Osteoblast (primary cell): ENCODE data around the gene TIMP2. TPM values are rescaled to one million over a fixed set of nuclear protein-coding genes. Genes with fewer than 3 reads are reported as not detected.

Experiments used
- DNase-seq: peaks from one replicate; pipeline ENCODE4 v3.0.0; 2011; ENCODE audit warnings: low spot score, mixed read lengths; ENCODE audit not compliant: insufficient read length; ENCODE audit errors: missing footprints
- H2AFZ ChIP-seq: 2 replicates; pipeline ENCODE4 v1.6.0; 2011; ENCODE audit warnings: mild to moderate bottlenecking, low read length
- H3K27ac ChIP-seq: 2 replicates; pipeline ENCODE4 v1.5.1; 2011; ENCODE audit warnings: mild to moderate bottlenecking, low read depth, low read length, moderate library complexity
- H3K27me3 ChIP-seq: 2 replicates; pipeline ENCODE4 v1.6.0; 2012; ENCODE audit warnings: mild to moderate bottlenecking, control low read depth, inconsistent platforms, low read length, moderate library complexity; ENCODE audit not compliant: insufficient read depth
- H3K36me3 ChIP-seq: 2 replicates; pipeline ENCODE4 v1.5.1; 2011; ENCODE audit warnings: mild to moderate bottlenecking, low read length, control low read depth, moderate library complexity; ENCODE audit not compliant: insufficient read depth
- H3K4me1 ChIP-seq: 2 replicates; pipeline ENCODE4 v1.5.1; 2011; ENCODE audit warnings: mild to moderate bottlenecking, low read length, control low read depth, moderate library complexity; ENCODE audit not compliant: insufficient read depth
- H3K4me2 ChIP-seq: 2 replicates; pipeline ENCODE4 v1.6.0; 2011; ENCODE audit warnings: mild to moderate bottlenecking, low read length; ENCODE audit not compliant: insufficient read depth
- H3K4me3 ChIP-seq: fragments of 200-600 bp; sonication (generic); 3 replicates; pipeline ENCODE4 v1.5.1; 2012; ENCODE audit warnings: mild to moderate bottlenecking, low read length, inconsistent platforms; ENCODE audit not compliant: insufficient read depth
- H3K79me2 ChIP-seq: 2 replicates; pipeline ENCODE4 v1.6.0; 2012; ENCODE audit warnings: mild to moderate bottlenecking, low read length, control low read depth, inconsistent platforms; ENCODE audit not compliant: insufficient read depth
- H3K9me3 ChIP-seq: 2 replicates; pipeline ENCODE4 v1.5.1; 2011; ENCODE audit warnings: low read depth, low read length, control low read depth
- H4K20me1 ChIP-seq: 2 replicates; pipeline ENCODE4 v1.6.0; 2012; ENCODE audit warnings: mild to moderate bottlenecking, low read length, control low read depth; ENCODE audit not compliant: insufficient read depth
- total RNA-seq: library from RNA; depleted of rRNA; stranded (reverse); fragments of >200 nt; gene quantifications from 2 replicates; pipeline ENCODE4 v1.2.3, GENCODE V29; 2012
- TF ChIP-seq, protein P1 (sequence below): IDR thresholded peaks from 2 replicates; pipeline ENCODE4 v1.5.1; 2011; ENCODE audit warnings: mild to moderate bottlenecking, low read depth, low read length, moderate library complexity; ENCODE audit errors: extremely low read depth

TIMP2 gene
- total RNA-seq, 1 donor = 164 TPM

GRCh38 chr17:78818152-78818846 lies 106.9 kb downstream of the TIMP2 start:
- TF ChIP-seq, protein P1, sequence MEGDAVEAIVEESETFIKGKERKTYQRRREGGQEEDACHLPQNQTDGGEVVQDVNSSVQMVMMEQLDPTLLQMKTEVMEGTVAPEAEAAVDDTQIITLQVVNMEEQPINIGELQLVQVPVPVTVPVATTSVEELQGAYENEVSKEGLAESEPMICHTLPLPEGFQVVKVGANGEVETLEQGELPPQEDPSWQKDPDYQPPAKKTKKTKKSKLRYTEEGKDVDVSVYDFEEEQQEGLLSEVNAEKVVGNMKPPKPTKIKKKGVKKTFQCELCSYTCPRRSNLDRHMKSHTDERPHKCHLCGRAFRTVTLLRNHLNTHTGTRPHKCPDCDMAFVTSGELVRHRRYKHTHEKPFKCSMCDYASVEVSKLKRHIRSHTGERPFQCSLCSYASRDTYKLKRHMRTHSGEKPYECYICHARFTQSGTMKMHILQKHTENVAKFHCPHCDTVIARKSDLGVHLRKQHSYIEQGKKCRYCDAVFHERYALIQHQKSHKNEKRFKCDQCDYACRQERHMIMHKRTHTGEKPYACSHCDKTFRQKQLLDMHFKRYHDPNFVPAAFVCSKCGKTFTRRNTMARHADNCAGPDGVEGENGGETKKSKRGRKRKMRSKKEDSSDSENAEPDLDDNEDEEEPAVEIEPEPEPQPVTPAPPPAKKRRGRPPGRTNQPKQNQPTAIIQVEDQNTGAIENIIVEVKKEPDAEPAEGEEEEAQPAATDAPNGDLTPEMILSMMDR = no peak
- H4K20me1 ChIP-seq = peaks cover 9% of the 10 kb centered on the region
- H3K9me3 ChIP-seq = no peaks in the 10 kb centered on the region
- no peak overlapping the region for H3K27ac ChIP-seq
- peaks cover 30% of the 10 kb centered on the region for H3K79me2 ChIP-seq
- no peaks in the 10 kb centered on the region for H3K27me3 ChIP-seq
- H2AFZ ChIP-seq = no peak overlapping the region
- peaks cover 14% of the 10 kb centered on the region for H3K4me1 ChIP-seq
- H3K36me3 ChIP-seq = peaks cover 77% of the 10 kb centered on the region
- no peak overlapping the region for H3K4me3 ChIP-seq
- DNase-seq = no peak
- no peak overlapping the region for H3K4me2 ChIP-seq

- peaks cover 4% of the 10 kb centered on the region for H3K4me1 ChIP-seq
- H3K9me3 ChIP-seq = no peaks in the 10 kb centered on the region
- H3K4me3 ChIP-seq = no peak overlapping the region
- no peaks in the 10 kb centered on the region for H3K27me3 ChIP-seq
- peaks cover 2% of the 10 kb centered on the region for H4K20me1 ChIP-seq
- H3K4me2 ChIP-seq = no peak overlapping the region
- no peak for DNase-seq
- peaks cover 89% of the 10 kb centered on the region for H3K36me3 ChIP-seq
- TF ChIP-seq, protein P1 = no peak
- H2AFZ ChIP-seq = no peak overlapping the region
- H3K79me2 ChIP-seq = peaks cover 29% of the 10 kb centered on the region
- H3K27ac ChIP-seq = no peak overlapping the region
Observed at GRCh38 chr17:78817123-78817522, 108.1 kb downstream of the TIMP2 start.

- Histone ChIP-seq H3K36me3 (peaks cover 89% of the 10 kb centered on the region), H3K4me2 (no peak overlapping the region), H3K27me3 (no peaks in the 10 kb centered on the region), H2AFZ (no peak overlapping the region), H3K4me1 (no peaks in the 10 kb centered on the region), H4K20me1 (peaks cover 2% of the 10 kb centered on the region), H3K79me2 (peaks cover 22% of the 10 kb centered on the region), H3K9me3 (no peaks in the 10 kb centered on the region), H3K27ac (no peak overlapping the region), H3K4me3 (no peak overlapping the region)
- no peak for DNase-seq
- TF ChIP-seq, protein P1 = no peak
Observed at GRCh38 chr17:78815696-78816095, 109.5 kb downstream of the TIMP2 start.

DNA sequence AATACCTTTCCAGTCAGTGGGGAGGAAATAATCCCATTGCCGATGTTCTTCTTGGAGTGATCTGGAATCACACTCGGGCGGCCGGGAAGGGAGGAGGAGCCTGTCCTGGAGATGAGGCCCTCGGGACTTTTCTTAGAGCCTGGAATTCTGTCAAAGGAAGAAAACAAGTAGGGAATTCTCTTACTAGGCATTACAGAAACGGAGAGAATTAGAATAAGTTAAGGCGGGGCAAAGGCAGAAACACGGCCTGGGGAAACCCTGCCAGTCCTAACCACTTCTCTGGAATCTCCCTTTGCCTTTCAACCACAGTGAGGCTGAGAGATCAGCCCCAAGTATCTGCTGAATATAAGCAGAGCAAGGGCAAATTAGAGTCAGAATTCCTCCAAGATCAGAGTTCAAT lies 112.3 kb downstream of the TIMP2 start:
- H3K9me3 ChIP-seq = no peaks in the 10 kb centered on the region
- peaks cover 13% of the 10 kb centered on the region for H3K79me2 ChIP-seq
- H2AFZ ChIP-seq = no peak overlapping the region
- no peaks in the 10 kb centered on the region for H3K27me3 ChIP-seq
- no peak for DNase-seq
- peaks cover 5% of the 10 kb centered on the region for H4K20me1 ChIP-seq
- no peak overlapping the region for H3K27ac ChIP-seq
- H3K4me1 ChIP-seq = peaks cover 6% of the 10 kb centered on the region
- TF ChIP-seq, protein P1 = no peak
- H3K36me3 ChIP-seq = peaks cover 86% of the 10 kb centered on the region
- no peak overlapping the region for H3K4me3 ChIP-seq
- H3K4me2 ChIP-seq = no peak overlapping the region
